Activated gamma-delta T cell treated with Interleukin-2 at 50 U/mL for 16 hours (primary cell): Measurements from ENCODE around the gene MORN1.
"Not testable (repeated sequence)": the region's sequence is repeated elsewhere in the genome, so short reads cannot be mapped to it uniquely, and the experiment has no call there.

ENCODE experiments used
- DNase-seq: peaks from one replicate; pipeline ENCODE4 v3.0.0-alpha.2; 2020

The MORN1 gene

GRCh38 chr1:2302292-2302925 lies 88.9 kb downstream of the MORN1 start:
- DNase-seq = no peak

- no peak for DNase-seq
These were observed 89.6 kb downstream of the MORN1 start for GRCh38 chr1:2301607-2302291.

GRCh38 chr1:2300851-2301606 lies 90.3 kb downstream of the MORN1 start:
- peak; percentile 93 for DNase-seq

GRCh38 chr1:2300004-2300771 lies 91.2 kb downstream of the MORN1 start:
- DNase-seq = peak; percentile 75

DNA sequence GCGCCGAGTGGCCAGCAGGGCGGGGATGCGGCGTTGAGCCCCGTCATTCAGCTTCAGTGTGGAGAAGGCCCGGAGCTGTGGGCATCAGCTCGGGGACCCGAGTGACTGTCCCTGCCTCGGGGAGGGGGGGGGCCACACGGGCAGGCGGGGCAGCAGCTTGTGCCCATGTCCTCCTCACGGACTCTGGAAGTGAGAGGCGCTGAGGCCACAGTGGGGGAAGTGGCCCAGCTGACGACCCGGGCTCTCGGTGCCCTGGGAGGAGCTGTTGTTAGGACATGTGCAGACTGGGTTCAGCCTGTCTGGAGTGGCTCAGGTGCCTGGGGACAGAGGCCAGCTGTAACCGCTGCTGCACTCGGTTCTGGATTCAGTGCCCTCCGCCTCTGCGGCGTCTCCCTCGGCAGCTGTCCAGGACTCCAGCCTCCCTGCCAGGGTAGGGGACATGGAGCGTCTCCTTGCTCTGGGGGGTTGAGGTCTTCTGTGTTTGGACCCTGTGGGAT lies 92.2 kb downstream of the MORN1 start:
- DNase-seq = no peak

GRCh38 chr1:2298685-2299084 lies 92.7 kb downstream of the MORN1 start:
- DNase-seq = no peak

DNA sequence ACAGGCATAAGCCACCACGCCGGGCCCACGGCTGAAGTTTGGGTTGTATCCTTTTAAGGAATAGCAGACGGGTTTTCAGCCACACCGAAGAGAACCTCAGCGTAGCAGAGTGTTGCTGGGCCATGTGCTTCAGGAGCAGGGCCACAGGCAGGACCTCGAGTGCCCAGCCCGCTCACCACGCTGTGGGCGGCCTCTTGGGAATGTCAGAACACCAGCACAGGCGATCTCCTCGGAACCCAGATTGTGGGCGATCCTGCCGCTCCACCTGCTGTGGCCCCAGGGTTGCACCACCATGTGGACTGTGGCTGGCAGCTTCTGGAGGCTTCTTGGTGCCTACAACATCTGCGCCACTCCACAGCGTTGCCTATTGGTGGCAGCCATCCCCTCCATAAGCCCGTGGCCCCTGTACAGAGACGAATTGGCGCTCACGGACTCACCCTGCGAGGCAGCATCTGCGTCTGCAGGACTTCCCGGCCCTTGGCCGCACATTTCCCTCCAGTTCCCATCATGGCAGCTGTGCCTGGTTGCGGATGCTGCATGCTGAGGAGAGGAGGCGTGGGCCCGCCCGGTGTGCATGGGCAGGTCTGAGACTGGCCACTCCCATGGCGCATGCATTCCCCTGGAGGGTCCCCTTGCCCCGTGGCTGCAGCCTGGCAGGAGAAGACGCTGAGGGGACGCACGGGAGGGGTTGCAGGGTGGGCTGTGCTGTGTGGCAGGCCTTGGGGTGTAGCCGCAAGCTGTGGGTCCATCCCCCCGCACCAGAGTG lies 93.9 kb downstream of the MORN1 start:
- DNase-seq = no peak

DNA sequence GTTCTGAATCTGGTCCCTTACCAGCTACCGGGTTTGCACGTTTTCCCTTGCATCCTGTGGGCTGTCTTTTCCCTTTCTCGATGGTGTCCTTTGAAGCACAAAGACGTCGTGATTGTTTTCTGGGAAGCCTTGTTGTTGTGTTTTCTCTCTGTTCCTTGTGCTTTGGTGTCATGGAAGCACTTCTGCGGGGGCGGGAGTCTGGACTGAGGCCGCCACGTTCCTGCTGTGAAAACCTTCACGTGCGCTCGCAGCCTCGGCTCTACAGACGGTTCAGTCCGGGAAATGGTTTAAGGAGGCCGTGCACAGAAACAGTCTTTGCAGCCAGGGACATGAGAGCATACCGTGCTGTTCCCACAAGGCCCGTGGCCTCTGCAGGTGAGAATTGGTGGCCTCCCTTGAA lies 94.7 kb downstream of the MORN1 start:
- DNase-seq = no peak

DNA sequence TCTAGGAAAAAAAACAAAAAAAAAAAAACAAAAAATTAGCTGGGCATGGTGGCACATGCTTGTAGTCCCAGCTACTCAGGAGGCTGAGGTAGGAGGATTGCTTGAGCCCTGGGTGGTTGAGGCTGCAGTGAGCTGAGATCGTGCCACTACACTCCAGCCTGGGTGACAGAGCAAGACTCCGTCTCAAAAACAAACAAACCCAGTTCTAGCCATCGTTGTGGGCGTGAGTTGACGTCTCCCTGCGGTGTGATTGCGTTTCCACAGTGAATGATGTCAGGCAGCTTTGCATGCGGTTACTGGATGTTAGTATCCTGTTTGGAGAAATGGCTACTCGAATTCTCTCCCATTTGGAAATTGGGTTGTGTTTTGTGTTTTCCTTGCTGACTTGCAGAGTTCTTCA lies 95.1 kb downstream of the MORN1 start:
- not testable (repeated sequence) for DNase-seq

- no peak for DNase-seq
These were observed 95.8 kb downstream of the MORN1 start for GRCh38 chr1:2295526-2295925.

GRCh38 chr1:2294725-2295078 lies 96.7 kb downstream of the MORN1 start:
- no peak for DNase-seq

DNA sequence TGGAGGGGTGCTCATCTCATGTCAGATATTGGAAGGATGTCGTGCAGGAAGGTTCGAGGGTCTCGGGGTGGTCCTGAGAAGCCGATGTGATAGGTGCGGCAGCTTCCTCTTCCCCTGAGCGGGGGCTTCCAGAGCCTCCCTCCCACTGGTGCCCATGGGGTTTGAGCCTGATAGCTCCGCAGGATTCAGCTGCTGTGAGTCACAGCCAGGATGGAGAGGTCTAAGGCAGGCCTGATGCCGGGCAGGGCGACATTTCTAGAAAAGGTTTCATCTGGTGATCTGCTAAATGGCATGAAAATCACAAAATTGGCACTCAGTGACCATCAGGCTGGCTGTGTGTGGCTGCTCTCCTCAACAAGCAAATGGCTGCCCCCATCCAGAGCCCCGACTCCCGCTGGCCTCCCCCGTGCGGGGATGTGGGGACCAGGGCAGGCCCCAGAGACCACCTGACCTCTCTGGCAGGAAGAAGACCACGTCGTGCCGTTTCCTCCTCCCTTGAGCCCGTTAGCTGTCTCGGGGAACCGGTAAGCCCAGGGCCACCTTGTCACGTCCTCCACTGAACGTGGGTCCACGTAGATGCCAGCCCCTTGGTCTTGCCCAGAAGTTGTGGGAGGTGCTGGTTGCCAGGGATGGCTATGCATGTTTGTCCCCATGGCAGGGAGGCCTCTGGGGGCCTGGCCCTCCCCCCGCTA lies 97.2 kb downstream of the MORN1 start:
- no peak for DNase-seq

- DNase-seq = no peak
These were observed 98.5 kb downstream of the MORN1 start for GRCh38 chr1:2292725-2293450.

GRCh38 chr1:2291577-2291976 lies 99.8 kb downstream of the MORN1 start:
- DNase-seq = no peak

GRCh38 chr1:2290595-2291510 lies 100.5 kb downstream of the MORN1 start:
- peak; percentile 75 for DNase-seq

DNA sequence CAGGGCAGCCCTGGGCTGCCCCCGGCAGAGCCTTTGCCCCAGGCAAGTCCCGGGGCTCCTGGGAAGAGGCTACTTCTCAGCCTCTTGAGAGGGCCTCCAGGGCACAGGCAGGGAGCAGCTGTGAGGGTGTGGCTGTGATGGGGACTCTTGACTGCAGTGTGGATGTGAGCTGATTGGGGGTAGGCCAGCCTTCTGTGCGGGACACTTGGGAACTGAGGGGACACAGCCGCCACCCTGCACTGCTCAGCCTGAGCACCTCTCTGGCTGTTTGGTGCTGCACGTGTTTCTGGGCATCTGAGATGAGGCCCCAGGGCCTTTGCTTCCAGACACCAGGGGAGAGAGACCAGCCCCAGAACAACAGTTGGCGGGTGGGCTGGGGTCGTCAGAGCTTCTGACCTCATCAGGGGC lies 101.2 kb downstream of the MORN1 start:
- DNase-seq = no peak

DNA sequence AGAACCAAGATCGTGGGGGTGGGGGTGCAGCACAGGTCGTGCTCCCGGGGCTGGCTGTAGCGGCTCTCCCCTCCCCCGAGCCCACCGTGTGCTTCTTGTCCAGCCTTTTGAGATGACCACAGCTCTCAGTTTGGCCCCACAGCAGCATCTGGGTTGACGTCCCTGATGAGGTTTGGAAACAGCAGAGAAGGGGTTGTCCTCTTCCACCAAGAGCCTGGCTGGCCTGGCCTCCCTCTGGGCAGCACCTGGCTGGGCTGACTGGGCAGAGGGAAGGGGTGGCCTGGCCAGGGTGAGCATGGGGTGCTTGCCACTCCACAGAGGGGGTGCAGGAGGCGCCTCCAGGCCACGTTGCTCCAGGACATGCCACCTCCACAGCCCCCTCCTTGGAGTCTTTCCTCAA lies 101.7 kb downstream of the MORN1 start:
- DNase-seq = no peak

DNA sequence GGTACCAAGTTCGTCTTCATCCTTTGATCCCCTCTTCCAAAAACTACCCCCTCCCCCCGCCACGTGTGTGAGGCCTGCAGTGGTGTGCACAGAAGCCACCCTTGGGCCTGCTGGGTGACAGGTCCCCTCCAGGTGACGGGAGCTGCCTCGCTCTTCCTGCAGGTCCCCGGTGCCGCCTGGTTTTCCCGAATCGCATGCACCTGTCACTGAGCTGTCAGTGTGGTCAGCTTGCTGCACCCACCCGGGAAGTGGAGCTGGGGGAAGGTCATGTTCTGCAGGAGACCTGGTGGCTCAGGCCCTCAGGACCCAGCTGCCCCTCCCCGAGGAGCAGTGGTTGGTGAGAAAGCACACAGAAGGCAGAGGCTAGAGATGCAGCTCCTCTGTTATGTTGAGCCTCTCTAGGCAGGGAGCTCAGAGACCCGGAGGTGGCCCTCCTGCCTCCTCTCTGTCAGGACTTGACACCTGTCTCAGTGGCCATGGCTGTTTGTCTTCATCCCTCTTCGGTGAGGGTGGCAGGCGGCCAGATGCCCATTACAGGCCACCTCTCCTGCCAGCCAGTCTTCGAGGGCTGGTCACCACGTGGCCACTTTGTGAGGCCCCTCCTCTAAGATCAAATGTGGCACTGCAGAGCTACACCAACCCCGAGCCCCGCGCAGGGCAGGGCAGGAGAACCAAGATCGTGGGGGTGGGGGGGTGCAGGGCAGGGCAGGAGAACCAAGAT lies 102.4 kb downstream of the MORN1 start:
- DNase-seq = no peak

DNA sequence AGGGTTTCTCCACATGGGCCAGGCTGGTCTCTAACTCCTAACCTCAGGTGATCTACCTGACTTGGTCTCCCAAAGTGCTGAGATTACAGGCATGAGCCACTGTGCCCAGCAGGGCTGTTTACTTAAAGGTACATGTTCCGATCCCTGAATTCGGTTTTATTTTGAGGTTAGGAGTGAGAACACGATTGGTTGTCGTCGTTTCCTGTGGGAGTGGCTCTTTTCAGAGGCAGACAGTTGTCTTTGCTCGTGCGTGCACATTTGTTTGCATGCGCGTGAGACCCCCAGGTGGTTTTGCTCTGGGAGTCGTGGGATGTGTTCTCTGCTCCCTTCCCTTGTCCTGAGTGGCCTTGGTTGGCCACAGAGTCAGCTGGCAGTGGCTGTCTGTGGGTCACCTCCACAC lies 103.0 kb downstream of the MORN1 start:
- no peak for DNase-seq
